Ammon's horn (tissue), 1 donor: Measurements from ENCODE around the gene KIF12.
"Not testable (repeated sequence)": the region's sequence is repeated elsewhere in the genome, so short reads cannot be mapped to it uniquely, and the experiment has no call there.

Experiments
- DNase-seq: peaks from one replicate; pipeline ENCODE4 v3.0.0-alpha.2; 2016; ENCODE audit warnings: low spot score

Gene KIF12

DNA sequence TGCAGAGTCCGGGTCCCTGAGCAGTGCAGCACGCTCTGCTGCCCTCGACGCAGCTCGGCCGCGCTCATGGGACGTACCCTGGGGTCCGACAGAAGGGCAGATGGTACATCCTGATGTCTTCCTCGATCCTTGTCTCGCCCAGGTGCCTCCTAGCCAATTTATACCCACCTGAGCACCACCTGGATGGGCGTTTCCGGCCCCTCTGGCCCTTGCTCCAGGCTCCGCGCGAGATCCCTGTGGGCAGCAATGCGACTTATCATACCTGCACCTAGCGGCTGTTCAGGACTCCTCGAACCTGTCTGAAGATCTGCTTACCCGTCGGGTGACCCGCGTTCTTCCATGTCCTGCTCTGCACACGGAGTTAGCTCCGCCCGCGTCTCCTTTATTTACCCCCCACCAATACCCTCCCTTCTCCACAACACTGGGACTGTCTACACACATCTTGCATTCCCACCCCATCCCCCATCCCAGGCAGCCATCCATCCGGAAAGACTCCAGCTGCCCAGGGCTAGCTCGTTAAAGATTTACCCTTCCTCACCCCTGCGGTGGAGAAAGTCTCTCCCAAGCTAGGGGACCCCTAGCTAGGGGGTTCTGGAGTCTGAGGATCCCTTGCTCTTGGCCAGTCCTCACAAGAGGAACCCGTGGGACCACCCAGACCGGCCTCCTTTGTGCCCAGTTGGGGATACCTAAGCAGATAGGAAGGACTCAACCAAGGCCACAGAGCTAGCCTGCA lies at the start of gene KIF12:
TSS of gene KIF12 (minus strand) at position 357 of the 733 bp plus-strand sequence. CDS start at position 341, 16 bp downstream.
- DNase-seq, result no peak

DNA sequence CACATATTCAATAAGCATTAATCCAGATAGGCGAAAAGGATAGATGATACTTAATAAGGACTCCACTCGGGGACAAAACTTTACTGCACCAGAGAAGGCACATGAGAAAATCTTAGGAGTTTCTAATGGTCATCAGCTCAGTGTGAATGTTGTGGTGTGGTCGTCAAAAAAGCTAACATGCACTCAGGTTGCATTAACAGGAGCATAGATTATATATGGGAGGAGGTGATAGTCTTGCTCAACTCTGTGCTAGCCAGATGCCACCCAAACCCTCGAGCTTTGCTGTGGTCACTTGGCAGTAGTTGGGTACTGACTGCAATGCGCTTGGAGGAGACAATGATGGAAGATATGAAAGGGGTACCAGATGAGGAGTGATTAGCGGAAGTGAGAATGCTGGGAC lies 47.6 kb upstream of the KIF12 start:
- no peak for DNase-seq

DNA sequence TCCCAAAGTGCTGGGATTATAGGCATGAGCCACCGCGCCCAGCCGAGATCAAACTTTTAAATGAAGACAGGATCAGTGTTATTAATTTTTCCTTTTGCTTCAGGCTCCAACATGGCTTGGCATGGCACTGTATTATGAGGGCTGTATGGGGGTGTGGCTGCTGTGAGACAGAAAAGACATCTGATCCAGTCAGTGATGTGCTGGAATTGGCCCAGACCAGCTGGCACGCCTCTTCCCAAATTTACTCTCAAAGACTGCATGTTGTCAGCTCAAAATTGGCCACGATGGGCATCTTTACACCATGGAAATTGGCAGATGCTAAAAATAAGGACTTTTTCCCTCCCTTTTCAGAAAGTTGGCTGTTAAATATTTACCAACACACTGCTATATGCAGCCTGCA lies 44.1 kb upstream of the KIF12 start:
- no peak for DNase-seq

DNA sequence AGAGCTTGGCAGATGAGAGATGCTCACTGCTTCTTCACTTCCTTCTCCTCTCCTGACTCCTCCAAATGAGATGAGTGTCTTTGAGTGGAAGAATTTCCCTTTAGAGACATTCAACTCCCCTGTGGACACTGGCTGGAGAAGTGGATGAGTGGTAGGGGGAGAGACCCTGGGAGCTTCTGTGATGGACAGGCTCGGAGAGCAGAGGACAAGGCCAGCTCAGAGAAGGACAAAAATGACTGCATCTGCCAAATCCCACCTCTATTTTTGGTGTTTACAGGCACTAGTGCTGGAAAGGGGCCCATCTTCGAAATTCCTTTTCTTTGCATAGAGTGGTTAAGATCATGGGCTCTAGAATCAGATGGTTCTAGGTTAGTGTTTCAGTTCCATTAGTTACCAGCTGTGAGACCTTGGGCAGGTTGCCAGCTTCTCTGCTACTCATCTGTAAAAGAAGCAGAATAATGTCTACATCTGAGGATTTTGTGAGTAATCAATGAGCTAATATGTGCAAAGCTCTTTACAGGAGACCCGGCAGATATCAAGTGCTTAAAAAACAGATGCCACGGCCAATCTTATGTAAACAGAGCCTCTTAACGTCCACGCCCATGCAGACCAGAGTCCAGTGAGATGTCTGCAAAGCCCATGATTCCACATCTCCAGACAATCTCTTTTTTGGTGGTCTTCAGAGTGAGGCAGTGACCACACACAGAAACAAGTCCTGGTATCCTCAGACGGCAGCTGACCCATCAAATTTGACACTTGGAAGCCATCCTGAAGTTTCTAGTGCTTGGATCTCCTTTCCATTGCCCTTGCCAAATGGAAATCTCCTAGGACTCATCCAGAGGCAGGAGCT lies 42.7 kb upstream of the KIF12 start:
- DNase-seq, result no peak

DNA sequence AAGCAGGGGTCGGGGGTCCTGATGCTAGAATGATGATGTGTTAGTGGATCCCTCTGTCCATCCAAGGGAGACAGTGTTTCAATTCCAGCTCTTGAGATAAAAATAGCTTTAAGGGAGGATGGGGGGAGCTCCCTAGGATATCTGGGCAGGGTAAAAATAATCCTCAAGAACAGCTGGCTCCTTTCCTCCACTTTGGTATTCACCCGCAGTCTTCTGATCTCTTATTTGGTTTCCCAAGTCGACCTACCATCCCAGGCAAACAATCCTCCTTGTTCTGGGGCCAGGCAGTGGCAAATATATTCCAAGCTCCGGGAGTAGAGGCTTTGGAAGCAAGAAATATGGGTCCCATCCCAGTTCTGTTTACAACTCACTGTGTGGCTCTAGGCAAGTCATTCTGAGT lies 41.8 kb upstream of the KIF12 start:
- DNase-seq, result no peak

DNA sequence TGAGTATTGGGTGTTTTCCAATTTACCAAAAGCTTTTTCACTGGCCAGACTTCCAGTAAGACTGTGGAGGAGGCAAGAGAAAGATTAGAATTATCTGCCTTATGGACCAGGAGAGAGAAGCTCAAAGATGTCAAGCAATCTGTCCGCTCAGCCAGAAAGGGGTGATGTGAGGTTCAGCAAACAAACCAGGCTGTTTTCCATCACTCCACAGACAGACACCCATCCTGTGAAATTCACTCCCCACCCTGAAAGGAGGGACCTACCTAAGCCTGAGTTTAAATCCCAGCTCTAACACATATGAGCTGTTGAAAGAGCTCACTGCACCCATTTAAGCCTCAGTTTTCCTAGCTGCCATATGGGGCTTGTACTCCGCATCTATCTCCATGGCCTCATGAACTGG lies 41.3 kb upstream of the KIF12 start:
- DNase-seq, result no peak

DNA sequence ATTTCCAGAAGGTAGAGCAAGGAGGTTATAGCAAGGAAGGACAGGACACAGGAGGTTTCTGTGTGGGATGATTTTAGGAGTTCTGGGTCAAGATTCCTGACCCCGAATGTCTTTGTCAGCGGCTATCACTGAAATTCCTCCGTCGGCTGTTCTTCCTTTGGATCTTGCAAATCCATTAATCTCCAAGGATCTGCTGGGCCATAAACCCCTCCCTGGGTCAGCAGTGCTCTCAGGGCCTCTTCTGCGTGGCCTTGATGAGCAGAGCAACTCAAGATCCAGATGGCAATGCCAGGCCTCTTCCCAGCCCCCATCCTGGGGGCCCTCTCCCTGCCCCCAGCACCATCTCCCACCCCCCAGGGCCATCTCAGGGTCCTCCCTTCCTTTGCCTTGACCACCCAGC lies 40.0 kb upstream of the KIF12 start:
- DNase-seq, result no peak

DNA sequence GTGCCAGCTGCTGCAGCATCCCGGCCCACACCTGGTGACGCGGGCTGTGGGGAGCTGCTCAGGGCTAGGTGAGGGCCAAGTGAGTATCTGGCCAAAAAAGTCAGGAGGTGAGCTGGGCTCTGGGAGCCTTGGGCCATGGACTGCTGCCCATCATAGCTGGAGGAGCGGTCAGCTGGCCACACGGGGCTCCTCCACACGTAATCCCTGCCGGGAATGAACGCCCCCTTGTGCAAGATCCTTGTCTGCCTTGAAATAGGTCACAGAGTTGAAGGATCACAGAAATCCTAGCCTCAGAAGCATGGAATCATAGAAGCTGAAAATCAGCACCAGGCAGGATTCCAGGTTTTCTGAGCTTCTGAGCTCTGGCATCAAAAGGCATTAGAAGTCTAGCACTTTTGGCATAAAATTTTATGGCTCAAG lies 39.5 kb upstream of the KIF12 start:
- no peak for DNase-seq

DNA sequence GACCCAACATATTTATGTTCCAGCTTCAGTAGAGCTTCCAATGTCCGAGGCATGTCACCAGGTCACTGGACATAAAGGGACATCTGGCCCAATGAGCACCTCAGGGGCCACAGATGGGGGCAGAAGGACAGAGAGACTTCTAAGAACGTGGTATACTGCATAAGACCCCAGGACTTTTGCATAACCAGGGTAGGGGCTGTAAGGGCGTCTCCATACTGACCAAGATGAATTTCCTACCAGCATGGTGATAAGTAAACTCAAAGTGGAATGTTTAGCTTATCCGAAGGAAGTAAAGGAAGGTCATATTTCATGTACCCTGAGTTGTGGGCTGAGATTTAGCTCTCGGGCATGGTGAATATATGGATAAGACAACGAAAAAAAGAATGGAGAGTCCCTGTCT lies 38.7 kb upstream of the KIF12 start:
- DNase-seq, result no peak

DNA sequence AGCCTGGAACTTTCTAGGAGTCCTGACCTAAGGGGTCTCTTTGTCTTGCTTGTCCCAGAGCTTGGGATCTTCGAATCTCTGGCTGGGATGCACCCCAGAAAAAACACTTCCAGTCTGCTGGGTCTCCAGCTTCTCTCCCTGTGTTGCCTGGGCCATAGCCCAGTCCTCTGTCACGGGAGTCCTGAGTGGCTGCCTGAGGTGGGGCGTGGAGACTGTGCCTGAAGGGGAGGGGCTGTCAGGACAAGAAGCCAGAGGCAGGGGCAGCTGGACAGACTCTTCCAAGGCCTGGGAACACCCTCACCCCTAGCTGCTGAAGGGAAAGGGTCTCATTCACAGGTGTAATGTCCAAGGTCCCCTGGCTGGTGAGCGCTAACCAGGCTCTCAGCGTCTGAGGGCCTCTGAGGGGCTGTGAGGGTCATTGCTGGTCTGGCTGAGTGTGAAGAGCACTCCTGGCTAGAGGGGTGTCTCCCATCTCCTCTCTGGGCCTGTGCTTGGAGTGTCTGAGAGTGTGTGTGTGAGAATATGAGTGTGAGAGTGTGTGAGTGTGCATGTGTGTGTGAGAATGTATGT lies 35.8 kb upstream of the KIF12 start:
- DNase-seq, result no peak

DNA sequence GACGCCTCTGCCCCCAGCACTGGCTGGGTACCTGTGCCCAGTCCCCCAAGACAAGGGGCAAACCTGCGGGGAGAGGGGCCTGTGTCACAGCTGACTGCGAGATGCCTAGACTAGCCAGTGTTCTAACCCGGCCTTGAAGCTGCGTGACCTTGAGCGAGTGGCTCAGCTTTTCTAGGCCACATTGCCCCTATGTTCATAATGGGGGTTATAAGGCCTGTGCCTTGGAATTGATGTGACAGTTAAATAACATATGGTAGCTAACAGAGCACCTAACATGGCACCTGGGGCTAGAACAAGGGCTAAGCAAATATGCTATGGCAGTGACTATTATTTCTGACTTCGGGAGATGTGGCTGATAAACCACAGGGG lies 33.4 kb upstream of the KIF12 start:
- DNase-seq, result no peak

DNA sequence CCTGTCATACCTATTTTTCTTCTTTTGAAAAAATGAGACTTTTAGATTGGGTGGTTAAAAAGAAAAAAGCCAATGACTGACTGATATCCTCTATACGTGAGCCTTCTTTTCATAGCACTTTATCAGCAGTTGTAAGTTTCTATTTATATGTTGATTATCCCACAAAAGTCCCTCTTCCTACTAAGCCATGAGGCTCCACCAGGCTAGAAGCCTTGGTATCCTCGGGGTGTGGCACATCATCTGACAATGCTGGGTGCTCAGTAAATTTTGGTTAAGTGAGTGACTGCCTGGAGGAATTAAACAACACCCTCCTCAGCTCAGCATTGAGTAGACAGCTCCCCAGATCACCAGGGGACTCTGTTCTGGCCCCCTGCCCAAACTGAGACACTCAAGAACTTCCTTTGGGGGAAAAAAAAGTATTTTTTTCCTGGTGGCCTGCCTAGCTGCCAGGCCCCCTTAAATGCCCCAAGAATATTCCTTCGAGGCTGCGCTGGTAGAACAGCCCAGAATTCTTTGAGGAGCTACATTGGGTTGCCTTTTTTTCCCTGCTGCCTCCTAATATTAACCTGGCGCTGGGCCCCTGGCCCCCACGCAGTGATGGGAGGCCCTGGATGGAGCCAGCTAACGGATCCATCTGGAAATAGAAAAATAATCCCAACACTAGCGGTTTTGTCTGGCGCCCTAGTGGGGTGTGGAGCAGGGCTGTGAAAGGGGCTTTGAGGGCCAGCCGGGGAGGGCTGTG lies 32.9 kb upstream of the KIF12 start:
- DNase-seq, result no peak

DNA sequence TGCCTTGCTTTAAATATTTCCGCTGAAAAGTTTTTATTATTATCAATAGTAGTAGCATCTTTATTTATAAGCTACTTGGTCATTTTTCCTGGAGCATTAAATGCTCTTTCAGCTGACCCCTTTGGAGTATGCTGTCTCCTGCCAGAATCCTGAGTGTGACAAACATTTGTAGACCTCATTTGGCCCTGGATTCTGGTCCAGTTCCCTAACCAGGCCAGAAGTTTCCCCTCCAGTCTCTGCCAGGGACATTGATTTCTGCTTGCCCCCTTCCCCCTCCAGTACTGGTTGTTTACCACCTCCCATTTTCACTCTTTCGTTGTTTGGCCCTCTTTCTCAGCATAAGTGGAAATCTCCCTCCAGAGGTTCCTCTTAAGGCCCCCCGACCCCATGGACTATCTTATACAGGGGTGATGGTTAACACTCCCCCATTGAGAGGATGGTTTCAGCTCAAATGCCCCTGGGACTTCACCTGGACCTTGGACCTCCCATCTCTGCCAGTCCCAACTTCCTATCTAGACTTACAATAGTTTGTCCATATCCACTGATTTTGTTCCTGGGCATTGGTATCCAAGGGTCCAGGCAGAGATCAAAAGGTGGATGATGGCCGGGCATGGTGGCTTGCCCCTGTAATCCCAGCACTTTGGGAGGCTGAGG lies 31.7 kb upstream of the KIF12 start:
- DNase-seq, result no peak

DNA sequence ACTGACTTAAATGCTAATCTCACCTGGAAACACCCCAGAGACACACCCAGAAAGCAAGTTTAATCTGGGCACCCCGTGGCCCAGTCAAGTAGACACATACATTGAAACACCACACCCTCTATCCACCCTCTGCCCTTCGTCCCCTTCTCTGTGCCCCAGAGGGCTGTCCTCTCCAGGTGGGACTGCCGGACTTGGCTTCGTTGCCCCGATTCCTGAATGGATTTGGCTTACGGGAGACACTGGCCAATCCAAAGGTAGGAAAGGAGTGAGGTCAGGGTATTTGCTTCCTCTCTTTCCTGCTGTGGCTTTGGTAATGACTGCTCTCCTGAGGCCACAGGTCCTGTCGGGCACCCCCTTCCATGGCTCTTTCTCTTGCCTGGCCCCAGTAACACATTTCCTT lies 31.0 kb upstream of the KIF12 start:
- no peak for DNase-seq

DNA sequence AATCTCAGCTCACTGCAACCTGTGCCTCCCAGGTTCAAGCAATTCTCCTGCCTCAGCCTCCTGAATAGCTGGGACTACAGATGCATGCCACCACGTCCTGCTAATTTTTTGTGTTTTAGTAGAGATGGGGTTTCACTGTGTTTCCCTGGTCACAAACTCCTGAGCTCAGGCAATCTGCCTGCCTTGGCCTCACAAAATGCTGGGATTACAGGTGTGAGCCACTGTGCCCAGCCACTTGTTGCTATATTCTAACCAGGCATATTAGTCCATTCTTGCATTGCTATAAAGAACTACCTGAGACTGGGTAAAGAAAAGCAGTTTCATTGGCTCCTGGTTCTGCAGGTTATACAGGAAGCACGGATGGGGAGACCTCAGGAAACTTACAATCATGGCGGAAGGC lies 29.7 kb upstream of the KIF12 start:
- DNase-seq, result not testable (repeated sequence)

DNA sequence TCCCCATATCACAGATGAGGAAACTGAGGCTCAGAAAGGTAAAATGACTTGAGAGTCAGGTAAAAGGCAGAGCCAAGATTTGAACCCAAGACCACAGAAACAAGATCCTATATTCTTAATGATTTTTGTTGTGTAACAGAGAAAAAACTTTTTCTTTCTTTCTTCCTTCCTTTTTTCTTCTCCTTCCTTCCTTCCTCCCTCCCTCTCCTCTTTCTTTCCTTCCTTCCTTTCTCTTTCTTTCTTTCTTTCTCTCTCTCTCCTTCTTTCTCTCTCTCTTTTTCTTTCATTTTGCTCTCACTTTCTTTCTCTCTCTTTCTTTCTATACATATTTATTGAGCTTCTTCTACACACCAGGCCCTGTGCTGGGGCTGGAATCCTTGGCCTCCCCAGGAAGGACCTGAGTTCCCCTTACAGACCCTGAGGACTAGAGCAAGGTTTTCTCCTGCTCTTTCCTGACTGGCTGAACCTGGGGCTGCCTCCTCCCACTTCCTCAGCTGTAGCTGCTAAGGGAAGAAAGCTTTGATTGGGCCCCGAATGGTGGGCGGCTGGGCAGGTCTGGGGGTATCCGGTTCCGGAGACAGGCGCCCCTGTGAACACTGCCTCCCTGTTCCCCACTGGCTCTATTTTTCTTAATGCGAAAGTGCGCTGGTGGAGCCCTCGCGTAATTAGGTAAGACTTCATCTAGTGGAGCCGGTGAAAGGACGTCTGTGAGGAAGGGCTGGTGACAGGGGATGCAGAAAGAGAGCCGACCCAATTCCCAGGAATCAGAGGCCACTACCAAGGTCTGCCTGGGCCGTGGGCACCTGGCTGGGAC lies 27.4 kb upstream of the KIF12 start:
- DNase-seq, result no peak

DNA sequence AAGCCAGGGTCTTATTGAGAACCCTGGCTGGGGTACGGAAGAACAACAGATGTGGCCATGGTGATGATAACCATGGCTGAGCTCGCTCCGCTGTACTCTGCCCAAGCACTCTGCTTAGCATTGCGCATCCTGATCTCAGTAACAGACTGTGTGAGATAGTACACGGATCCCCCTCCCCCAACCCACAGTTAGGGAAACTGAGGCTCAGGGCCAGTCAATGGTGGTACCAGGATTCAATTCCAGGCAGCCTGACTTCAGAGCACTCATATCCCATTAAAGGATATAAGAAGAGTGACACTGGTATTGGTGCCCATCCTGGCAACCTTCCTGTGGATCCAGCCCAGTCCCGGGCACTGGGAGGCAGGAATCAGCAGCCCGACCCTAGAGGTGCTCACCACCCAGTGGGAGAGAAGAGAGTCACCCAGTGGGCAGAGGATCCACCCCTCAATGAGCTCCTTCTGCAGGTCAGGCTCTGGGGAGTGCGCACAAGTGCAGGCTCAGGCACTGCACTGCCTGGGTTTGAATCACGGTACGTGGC lies 26.5 kb upstream of the KIF12 start:
- no peak for DNase-seq

DNA sequence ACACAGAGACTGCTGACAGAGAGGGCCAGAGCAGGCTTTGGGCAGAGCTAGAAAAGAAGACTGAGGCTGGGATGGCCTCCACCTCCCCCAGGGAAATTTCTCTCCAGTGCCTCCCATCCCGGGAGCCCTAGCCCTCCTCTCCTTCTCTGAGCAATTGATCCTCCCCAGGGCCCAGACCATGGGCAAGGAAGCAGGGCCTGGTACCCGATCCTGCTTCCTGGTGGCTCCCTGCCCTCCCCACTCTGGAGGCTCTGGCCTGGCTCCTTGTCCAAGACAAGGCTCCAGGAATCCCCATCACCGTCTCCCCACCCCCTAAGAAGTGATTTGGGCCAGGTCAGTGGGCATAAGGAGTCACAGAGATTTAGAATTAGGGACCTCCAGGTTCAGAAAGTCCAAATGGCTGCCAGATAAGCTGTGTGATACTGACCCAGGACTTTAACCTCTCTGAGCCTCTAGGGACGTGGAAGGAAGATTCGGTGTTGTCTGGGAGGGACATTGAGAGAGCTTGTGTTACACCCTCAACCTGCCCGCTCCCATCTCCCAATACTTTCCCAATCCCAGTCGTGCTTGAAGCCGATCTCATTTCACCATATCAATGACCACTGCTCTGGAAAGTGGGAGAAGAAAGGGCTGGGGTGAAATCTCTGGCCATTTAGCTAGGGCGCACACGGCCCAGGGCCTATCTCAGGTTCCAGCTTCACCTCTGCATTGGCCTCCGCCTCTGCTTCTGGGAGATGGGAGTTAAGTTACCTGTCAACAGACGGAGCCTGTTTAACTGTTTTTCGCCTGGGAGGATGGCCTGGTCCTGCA lies 25.8 kb upstream of the KIF12 start:
- DNase-seq, result no peak

DNA sequence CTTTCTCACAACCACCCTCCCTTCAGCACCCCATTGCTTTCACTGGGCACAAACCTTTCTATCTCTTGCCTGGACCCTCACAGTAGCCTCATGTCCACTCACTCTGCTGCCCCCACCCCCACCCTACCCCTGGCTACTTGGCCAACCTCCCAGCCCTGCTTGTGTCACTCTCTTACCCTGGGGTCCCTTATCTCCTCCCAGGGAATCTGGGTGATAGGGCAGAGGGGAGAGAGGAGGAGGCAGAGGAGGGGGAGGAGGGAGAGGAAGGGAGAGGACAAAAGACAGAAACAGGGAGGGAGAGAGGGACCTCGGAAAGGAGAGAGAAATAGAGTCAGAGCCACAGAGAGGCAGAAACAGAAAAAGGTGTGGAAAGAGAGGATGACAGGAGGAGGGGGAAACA lies 25.0 kb upstream of the KIF12 start:
- DNase-seq, result no peak
